CD4-positive, alpha-beta T cell treated with Interleukin-17A for 4 hours (primary cell): ENCODE measurements around the gene U2AF1L4.

ENCODE experiments used
- DNase-seq: peaks from one replicate; pipeline ENCODE4 v3.0.0-alpha.2; 2020; ENCODE audit warnings: mixed read lengths

Gene U2AF1L4

DNA sequence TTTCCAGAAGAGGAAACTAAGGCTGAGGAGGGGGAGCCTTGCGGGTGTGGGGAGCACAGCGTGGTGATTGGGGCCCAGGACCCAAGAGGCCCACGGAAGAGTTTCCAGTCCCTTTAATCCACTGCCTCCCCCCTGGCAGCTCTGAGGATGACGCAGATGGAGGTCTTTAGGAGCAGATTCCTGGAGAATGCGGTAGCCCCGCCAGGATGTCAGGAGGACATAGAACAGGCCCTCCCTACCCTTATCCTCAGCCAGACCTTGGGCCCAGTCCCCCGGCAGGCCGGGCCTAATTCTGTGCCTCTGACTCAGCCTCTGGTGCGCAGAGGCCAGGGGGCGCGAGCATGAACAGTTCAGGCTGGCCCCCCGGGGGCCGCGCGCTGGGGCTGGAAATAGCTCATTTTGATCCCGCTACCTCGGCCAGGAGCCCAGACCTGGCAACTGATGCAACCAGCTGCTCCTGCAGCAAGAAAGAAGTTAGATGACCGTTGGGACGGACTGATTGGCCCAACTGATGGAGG is 12.1 kb upstream of the U2AF1L4 start:
- peak; percentile 23 for DNase-seq

DNA sequence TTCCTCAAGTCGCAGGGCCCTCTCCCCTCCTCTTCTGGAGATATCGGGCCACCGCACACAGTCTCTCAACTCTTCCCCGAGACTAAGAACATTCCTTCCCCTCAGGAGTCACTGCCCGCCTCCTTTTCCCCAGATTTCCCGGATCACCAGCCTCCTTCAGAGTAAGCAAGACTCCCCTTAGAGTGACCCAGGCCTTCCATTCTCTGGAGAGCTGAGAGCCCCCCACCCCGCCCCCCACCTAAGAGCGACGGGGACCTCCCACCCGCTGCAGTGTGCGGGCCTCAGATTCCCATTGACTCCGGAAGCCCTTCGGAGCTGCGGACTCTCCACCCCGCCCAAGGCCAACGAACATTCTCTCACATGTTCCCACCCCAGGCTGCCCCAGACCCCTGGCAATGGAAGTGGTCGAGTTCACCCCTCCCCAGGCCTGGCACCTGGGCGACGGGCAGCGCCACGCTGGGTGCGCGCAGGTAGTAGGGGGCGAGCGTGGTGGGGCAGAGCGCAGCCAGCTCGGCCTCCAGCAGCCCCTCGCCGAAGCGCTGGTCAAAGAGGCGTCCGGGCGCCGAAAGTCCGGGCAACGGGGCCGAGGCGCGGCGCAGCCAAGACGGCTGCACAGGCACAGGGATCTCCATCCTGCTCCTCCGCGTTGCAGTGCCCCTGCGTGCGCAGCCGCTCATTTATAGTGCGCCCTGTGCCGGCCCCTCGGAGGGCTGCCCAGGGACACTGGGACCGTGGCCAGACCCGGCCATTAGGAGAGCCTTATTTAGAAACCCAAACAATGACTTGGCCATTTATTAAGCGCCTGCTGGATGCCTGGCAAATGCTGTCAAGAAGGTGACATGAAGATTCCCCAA is 11.4 kb upstream of the U2AF1L4 start, which contains the start of gene HSPB6:
HSPB6 (minus strand) TSS at position 653 of the 854 bp plus-strand sequence; CDS start at position 632, 21 bp downstream.
- no peak for DNase-seq

DNA sequence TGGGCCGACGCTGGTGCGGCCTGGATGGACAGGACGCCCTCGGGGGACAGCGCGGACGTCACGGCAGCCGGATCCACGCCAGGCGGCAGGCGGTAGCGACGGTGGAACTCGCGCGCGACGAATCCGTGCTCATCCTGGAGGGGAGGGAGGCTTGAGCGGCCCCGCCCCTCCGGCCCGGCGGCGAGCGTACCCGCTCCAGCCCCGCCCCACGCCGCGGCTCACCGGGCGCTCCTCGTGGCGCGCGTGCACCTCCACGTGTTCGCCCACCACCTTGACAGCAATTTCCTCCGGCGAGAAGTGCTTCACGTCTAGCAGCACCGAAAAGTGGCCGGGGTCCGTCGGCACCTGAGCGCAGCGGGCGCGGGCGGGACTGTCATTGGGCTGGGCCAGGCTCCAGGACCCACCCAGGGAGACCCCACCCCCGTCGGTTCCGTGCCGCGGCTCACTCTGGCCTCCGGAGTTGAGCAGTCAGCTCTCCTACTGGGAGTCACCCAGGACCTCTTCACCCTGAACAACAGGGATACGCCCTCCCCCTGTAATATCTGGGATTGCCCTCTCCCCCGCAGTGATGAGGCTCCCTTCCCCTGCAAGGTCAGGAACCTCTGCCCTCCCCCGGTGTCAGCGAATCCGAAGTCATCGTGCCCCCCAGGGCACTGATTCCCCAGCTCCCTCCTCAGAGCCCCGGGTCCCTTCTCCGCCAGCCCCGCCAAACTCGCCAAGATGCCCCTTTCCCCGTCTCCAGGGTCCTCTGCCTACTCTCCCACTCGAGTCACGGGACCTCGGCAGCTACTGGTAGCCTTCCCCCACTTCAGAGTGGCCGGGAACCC is 10.5 kb upstream of the U2AF1L4 start:
- DNase-seq: peak; percentile 70

DNA sequence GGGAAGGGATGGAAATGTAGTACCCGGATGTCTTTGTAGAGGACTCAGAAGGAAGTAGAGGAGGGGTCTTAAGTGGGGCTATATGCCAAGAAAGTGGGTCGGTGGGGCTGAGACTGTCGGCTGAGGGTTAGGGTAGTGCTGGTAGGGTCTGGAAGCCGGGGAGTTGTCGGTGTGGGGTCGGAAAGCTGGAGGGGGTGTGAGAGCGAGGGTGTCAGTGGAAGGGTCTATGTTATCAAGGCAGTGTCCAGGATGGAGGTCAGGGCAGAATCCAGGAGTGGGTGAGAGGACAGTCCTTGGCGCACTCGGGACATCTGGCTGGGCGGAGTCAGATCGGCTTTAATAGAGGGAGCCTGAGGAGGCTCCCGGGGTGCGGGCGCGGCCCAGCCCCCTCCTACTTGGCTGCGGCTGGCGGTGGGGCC is 9.9 kb upstream of the U2AF1L4 start:
- no peak for DNase-seq

DNA sequence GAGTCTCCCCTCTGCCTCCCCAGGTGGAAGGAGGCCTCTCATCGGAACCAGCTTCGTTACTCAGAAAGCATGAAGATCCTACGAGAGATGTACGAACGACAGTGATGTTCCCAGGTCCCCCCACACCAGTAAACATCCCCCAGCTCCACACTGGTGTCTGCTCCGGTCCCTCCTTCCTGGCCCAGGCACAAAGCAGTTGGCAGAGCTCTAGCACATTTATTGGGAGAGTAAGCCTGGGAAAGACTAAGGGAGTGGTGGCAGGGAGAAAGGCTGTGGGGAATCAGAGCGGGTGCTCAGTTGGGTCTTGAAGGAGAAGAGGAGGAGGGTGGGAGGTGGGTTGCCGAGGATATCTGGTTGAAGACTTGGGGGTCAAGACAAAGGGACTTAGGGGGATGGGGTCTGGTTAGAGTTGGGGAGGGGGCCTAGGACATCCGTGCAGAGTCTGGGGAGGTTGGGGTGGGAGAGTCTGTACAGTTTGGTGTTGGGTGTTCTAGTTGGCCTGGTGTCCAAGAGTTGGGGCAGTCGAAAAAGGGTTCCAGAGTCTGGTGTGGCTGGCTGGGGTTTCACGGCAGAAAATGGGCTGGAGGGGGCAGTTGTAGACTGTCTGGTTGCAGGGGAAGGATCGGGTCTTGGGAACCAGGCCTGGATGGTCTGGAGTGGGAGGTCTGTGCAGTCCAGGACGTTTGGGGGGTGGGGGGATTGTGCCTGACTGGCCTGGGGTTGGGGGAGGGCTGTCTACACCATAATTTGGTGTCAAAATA is 9.3 kb upstream of the U2AF1L4 start:
- DNase-seq: no peak

DNA sequence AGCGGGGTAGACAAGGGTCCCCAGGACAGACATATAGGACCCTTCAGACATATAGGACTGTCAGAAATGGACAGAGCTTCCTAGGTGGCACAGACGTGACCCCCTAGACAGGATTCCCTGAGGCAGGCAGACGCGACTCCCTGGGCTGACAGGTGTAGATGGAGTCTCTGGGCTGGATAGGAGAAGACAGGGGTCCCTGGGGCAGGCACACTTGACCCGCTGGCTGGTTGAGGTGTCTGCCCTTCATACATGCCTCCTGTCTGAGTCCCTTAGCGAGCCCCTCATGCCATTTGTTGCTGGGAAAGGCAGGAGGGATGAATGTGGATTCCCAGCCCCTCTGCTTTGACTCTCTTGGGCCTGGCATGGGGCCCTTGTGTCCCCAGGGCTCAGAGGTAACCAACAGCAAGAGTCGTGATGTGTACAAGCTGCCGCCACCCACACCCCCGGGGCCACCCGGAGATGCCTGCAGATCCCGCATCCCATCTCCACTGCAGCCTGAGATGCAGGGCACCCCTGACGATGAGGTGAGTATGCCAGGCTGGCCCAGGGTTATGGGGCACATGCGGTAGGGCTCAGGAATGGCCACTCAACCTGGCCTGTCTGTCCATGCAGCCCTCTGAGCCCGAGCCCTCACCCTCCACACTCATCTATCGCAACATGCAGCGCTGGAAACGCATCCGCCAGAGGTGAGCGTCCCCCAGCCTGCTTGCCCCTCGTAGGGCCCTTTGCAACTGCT is 8.6 kb upstream of the U2AF1L4 start:
- DNase-seq: no peak

DNA sequence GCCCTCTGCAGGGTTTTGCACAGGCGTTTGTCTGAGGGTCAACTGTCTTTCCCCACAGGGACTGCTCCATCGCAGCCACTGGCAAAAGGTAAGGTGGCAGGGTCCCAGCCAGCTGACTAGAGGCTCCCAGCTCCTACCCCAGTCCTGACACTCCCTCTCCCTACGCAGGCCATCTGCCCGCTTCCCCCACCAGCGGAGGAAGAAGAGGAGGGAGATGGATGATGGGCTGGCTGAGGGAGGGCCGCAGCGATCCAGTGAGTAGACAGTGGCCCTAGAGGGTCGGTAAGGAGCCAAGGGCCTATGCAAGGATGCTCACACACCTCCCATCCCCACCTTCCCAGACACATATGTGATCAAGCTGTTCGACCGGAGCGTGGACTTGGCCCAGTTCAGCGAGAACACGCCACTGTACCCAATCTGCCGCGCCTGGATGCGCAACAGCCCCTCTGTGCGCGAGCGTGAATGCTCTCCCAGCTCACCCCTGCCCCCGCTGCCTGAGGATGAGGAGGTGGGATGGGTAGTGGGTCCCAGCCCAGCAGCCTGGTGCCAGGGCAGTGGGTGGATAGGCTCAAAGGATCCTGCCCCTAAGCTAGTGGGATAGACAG is 7.6 kb upstream of the U2AF1L4 start:
- DNase-seq: no peak

DNA sequence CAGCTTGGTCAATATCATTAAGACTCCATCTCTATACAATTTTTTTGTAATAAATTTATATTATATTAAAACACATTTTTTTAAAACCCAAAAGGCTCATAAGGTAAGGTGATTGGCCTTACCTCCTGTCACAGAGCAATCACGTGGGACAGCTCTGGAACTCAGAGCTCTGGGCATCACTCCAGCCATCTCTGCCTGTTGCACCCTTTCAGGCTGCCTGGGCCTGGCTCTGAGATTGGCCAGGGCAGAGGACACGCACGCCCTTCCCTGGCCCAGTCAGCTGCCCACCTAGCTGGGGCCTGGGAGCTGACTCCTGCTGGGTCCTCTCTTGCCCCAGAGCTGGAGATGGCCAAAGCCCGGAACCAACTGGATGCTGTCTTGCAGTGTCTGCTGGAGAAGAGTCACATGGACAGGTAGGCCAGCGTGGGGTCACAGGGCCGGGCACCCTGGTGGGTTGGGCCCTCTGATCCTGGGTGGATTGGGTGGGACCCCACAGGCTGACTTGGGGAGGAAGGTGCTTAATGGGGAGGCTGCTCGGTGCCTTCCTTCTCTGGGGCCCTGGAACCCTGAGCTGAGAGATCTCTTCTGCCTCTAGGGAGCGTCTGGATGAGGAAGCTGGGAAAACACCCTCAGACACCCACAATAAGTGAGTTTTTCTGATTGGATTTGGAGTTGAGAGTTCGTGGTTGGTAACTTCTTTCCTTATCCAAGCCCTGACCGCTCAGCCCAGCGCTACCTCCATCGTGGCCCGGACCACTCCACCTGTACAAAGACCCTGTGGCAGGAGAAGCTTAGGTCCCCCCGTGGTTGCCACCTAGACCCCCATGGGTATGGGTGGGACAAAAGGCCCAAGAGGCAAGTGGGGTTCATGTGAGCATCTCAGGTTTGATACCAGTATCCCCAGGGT is 6.9 kb upstream of the U2AF1L4 start:
- DNase-seq: no peak

DNA sequence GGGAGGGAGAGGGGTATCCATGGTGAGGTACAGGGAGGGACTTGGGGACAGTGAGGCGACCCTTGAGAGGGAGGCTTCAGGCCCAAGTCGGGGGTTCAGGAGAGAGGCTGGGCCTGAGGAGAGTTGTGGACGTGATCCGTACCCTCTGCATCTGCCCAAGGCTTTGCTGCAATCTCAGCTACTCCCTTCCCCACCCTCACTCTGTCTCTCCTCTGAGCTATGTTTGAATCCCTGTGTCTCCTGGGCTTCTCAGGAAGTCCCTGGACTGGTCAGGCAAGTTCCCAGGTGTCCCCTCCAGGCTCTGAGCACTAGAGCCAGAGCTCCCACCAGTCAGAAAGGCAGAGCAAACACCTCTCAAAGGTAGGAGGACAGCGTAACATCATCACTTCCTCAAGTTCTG is 4.9 kb upstream of the U2AF1L4 start:
- DNase-seq: no peak

DNA sequence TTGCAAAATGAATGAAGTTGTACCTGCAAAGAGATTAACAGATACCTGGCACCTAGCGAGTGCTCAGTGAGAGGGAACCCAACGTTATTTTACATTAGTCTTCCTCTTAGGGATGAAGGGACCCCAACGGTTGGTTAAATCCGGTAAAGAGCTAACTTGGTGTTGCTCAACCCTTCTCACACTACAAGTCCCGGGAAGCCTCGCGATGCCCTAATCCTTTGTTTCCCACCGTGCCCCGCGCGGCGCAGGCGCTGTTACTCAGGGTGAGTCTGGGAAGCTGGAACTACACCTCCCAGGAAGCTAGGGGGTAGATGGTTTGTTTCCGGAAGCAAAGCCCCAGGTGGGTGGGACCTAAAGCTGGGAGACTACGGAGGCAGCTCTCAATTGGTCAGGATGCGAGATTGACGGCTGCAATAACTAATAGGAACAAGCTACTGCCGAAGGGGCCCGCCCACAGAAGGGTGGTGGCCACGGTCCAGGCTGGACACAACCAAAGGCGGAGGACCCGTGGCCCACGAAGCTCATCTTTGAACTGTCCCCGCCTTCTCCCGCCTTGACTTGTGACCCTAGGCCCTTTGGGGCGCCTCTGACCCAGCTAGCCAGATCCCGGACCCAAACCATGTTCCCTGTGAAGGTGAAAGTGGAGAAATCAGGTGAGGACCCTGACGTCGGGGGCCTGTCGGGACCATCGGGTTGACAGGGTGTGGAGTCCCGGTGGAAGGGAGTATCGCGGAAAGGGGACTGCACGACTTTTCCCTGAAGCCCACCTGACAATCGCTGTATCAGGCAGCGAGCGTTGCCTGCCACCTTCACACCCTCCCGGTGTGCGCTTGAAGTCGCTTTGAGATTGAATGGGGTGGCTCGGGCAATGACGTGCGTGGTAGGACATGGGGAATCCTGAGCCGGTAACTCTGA is 3.1 kb upstream of the U2AF1L4 start, which contains the start of gene LIN37:
LIN37 (plus strand) TSS at position 471 of the 915 bp plus-strand sequence; CDS start at position 620, 149 bp downstream.
- DNase-seq: peak; percentile 99

DNA sequence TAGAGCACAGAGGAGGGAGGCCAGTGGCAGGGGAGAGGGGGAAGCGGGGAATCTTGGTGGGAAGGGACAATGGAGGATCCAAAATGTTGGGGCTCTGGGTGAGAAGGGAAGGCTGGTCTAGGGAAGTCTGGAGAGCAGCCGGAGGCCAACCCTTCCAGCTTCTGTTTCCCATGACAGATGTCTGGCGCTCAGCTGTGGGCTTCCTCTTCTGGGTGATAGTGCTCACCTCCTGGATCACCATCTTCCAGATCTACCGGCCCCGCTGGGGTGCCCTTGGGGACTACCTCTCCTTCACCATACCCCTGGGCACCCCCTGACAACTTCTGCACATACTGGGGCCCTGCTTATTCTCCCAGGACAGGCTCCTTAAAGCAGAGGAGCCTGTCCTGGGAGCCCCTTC is 1.3 kb upstream of the U2AF1L4 start:
- no peak for DNase-seq

DNA sequence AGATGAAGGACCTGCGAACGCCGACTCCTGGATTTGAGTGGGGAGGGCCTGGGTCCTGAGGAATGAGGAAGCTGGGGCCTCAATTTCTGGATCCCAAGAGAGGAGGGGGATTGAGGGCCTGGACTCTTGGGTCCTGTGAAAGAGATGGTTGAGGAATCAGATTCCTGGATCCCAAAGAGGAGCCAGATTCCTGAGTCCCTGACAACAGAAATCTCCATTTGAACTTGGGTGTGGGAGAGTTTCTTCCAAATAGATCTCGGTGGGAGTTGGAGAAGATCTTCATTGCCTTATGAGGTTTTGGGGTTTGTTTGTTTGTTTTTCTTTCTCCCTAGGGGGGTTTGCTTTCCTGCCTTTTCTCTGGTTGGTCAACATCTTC is 857 bp upstream of the U2AF1L4 start:
- no peak for DNase-seq

DNA sequence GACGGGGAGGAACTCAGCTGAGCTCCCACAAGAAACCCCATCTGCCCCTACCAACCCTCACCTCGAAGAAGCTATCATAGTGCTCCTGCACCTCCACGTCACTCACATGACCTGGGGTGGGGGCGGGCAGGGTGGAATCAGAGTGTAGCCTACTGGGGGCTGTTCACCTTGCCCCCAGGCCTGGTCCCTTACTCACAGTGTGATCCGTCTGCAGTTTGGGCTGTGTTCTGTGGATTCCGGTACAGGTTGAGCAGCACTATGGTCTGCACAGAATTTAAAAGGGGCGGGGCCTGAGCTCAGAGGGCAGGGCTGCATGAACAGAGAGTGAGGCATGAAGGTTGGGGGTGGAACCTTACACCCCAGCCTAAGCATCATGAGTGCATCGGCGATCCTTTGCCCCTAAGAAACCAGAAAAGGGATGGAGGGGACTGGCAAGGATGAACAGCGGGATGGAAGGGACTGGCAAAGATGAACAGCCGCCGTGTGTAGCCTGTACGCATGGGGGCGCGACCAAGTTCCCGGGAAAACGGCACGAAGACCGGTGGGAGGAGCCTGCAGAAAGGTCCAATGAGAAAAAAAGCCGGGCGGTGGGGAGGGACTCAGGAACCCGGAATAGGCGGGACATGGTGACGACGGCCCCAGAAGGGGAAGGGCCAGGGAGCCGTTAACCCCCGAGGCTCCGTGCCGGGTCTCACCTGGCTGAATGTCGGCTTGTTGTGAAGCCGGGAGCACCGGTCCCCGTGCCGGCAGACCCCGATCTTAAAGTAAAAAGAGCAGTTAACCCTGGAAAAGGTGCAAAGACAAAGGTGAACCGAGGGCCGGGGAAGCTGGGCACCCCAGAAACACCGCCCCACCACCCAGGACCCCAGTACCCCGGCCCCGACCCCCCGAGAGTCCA is 539 bp downstream of the U2AF1L4 start:
- peak; percentile 96 for DNase-seq

DNA sequence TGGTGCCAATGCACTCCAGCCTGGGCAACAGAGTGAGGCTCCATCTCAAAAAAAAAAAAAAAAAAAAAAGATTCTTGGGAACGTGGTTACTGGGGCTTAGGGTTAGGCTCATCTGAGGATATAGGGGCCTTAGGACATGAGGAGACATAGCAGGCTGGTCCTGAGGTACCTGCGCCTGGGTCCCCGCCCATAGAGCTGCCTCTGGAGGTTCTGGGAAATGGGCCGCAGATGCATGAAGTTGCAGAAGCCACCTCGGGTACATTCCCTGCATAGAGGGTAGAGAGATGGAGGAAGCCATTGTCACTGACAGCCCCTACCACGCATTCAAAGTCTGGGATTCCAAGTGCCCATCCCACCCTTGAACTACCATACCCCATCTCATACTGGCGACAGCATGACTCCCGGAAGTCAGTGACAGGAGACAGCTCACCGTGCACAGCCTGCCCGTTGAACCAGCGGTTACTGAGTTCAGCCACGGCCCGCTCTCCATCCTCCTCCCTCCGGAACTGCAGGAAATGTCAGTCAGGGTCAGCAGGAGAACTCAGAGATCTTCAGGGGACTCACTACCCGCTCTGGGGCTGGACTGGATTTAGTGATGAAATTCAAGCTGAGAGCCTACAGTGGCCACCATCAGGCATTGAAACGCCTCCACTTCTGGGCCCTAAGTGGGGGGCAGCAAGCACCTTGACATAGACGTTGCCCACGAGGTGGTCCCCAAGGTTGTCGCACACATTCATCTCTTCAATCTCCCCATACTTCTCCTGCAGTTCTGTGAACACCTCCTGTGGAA is 1.4 kb downstream of the U2AF1L4 start:
- DNase-seq: no peak

DNA sequence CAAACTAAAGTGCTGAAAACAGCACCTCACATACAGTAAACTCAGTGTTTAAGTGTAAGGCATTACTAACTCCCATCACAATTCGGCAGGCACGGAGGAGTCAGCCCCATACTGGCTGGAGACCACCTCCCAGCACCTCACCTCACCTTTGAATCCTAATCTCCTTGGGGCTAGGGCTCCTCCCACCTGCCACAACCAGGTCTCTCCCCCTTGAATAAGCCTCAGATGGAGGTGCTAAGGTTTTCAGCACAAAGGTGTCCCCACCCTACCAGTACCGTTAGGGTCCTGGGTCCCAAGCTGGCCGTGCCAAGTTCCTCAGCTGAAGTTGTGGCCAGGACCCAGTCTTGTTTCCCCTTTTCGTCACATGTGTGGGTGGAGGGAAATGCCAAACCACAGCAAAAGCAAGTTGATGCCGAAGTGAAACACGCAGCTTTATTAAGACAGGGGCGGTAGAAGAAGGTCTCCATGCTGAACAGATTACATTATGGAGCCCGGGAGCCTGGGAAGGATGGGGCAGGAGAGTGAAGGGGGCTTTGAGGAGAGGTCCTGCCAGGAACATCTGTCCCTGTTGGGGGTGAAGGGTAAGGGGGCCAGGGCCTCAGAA is 3.0 kb downstream of the U2AF1L4 start, which contains the start of gene IGFLR1:
IGFLR1 (minus strand) TSS at position 332 of the 604 bp plus-strand sequence. CDS start 1,272 bp downstream, outside the sequence.
- peak; percentile 74 for DNase-seq

DNA sequence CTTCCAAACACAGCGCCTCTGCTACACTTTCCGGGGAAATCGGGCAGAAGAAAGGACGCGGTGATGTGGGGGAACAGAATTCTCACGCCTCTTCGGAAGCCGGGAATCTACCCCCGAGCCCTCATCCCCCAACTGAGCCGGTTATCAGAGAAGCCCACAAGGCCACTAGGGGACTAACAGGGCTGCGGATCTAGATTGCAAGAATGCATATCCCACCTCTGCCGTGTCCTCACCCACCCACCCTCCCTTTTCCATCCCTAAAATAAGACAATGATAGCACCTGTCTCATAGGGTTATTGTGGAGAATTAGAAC is 4.1 kb downstream of the U2AF1L4 start:
- no peak for DNase-seq
